Measurements from ENCODE around the gene SLC25A21. TPM values are rescaled to one million over a fixed set of nuclear protein-coding genes. Genes with fewer than 3 reads are reported as not detected.

Gene SLC25A21
- total RNA-seq, 1 donor from 2014 or later, result 0.78 TPM

- no peak for ATAC-seq (ENCODE audit: poor library complexity)
- DNase-seq, result no peak
- intact Hi-C loops (cut with DNase I), result no loop called here
These were observed 513.2 kb downstream of the SLC25A21 start for GRCh38 chr14:36659010-36659821.

- intact Hi-C loops (cut with DNase I), result no loop called here
- ATAC-seq (ENCODE audit: poor library complexity), result no peak
- no peak for DNase-seq
These were observed 514.0 kb downstream of the SLC25A21 start for GRCh38 chr14:36658123-36659009.

- no peak for ATAC-seq (ENCODE audit: poor library complexity)
- intact Hi-C loops (cut with DNase I), result no loop called here
- no peak for DNase-seq
These were observed 514.8 kb downstream of the SLC25A21 start for GRCh38 chr14:36657399-36658122.

GRCh38 chr14:36656687-36657398 lies 515.6 kb downstream of the SLC25A21 start:
- DNase-seq (no peak), ATAC-seq (ENCODE audit: poor library complexity) (no peak)
- intact Hi-C loops (cut with DNase I), result no loop called here

- no peak for DNase-seq
- intact Hi-C loops (cut with DNase I), result no loop called here
- peak; percentile 15 for ATAC-seq (ENCODE audit: poor library complexity)
These were observed 516.3 kb downstream of the SLC25A21 start for GRCh38 chr14:36655963-36656686.

GRCh38 chr14:36655571-36655962 lies 516.8 kb downstream of the SLC25A21 start:
- DNase-seq, result no peak
- ATAC-seq (ENCODE audit: poor library complexity), result no peak
- intact Hi-C loops (cut with DNase I), result no loop called here

- DNase-seq (no peak), ATAC-seq (ENCODE audit: poor library complexity) (no peak)
- intact Hi-C loops (cut with DNase I), result no loop called here
These were observed 517.5 kb downstream of the SLC25A21 start for GRCh38 chr14:36654794-36655381.

GRCh38 chr14:36653962-36654793 lies 518.2 kb downstream of the SLC25A21 start:
- intact Hi-C loops (cut with DNase I), result no loop called here

GRCh38 chr14:36653413-36653812 lies 519.0 kb downstream of the SLC25A21 start:
- DNase-seq, result no peak
- no peak for ATAC-seq (ENCODE audit: poor library complexity)
- intact Hi-C loops (cut with DNase I), result no loop called here

More at GRCh38 chr14:36653962-36654793, 518.2 kb downstream of the SLC25A21 start:
- ATAC-seq (ENCODE audit: poor library complexity), result no peak
- no peak for DNase-seq

- DNase-seq, result no peak
- intact Hi-C loops (cut with DNase I), result no loop called here
- no peak for ATAC-seq (ENCODE audit: poor library complexity)
These were observed 519.7 kb downstream of the SLC25A21 start for GRCh38 chr14:36652542-36653201.

- no peak for DNase-seq
- ATAC-seq (ENCODE audit: poor library complexity), result no peak
- intact Hi-C loops (cut with DNase I), result loop anchor here (5.0 kb wide), 1 partner anchor 292 kb away; no protein-coding TSS in a partner anchor
These were observed 522.3 kb downstream of the SLC25A21 start for GRCh38 chr14:36649872-36650650.

GRCh38 chr14:36647824-36648753 lies 524.3 kb downstream of the SLC25A21 start:
- peak; percentile 90 for ATAC-seq (ENCODE audit: poor library complexity)
- intact Hi-C loops (cut with DNase I), result loop anchor here (5.0 kb wide), 1 partner anchor 294 kb away; no protein-coding TSS in a partner anchor
- no peak for DNase-seq

- no peak for DNase-seq
- intact Hi-C loops (cut with DNase I), result loop anchor here (5.0 kb wide), 1 partner anchor 295 kb away; no protein-coding TSS in a partner anchor
- no peak for ATAC-seq (ENCODE audit: poor library complexity)
These were observed 525.0 kb downstream of the SLC25A21 start for GRCh38 chr14:36647417-36647823.
